OCI-M2 (cell line): ENCODE results near the gene ALX3.

Experiments used
- DNase-seq: peaks from one replicate; lab custom pipeline; 2025; ENCODE audit not compliant: unreplicated experiment; lab: John Stamatoyannopoulos, UW

Gene ALX3

DNA sequence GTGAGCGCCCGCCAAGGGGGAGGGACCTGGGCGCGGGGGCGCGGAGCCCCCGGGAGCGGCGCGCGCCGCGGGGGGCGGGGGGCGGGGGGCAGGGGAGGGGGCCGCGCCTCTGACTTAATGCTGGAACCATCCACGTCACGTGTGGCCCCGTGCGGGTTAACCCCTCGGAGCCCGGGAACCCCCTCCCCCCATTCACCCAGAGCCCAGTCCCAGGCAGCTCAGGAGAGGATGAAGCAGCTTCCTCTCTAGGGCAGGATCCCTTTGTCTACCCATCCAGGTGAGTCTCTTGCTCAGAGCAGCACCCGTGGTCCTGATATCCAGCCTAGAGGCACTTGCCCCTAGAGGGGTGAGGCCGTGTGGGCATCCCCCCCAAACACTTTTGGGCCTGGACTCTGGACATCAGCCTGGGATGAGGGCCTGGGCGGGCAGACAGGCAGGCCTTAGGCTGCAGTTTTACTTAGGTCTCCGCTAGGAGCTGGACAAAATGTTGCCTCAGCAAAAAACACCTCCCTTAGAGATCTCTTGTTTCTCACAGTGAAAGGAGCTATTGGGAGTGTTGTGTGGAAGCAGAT, at the start of gene ALX3:
Gene ALX3, minus strand, starts transcription at position 2 of the 572 bp plus-strand sequence. CDS start 60 bp downstream, outside the sequence.
- DNase-seq, result no peak

DNA sequence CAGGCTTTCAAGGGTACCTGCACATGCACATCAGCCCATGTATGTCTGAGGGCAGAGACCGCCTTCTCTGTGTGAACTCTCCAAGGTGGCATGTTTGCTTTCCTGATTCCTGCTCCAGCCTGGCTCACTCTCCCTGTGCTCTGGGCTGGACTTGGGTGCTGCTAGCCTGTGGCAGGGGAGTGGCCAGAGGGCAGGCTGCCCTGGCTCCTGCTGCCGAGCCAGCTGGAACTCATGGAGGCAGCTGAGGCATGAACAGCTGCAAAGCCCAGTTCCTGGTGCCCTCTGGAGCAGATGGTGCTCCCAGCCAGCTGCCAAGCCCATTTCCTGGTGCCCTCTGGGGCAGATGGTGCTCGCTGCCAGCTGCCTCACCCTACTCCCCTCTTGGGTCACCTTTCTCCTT, 49.4 kb upstream of the ALX3 start:
- no peak for DNase-seq

DNA sequence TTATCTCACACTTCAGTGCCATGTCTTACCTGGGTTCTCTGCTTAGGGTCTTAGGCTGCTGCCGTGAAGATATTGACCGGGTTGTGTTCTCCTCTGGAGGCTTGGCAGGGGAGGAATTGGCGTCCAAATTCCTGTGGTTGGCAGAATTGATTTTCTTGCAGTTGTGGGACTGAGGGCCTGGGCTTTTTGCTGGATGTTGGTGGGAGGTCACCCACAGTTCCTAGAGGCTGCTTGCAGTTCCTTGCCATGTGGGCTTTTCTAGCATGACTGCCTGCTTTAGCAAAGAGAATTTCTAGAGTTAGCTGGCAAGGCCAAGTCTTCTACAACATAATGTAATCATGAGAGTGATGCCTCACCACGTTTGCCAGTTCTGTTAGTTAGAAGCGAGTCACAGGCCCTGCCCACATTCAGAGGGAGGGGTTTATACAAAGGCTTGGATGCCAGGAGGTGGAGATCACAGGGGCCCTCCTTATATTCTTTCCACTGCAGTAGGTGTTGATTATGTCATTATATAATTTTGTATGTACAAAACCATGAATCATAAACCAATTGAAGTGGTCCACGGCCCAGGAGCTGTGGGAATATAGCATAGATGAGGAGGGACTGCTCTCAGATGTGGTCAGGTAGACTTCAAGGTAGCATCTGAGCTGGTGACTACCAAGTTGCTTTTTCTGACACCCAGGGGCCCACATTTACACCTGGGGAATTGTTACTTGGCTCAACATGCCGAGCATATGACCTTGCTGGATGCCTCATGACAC, 48.3 kb upstream of the ALX3 start:
- DNase-seq, result no peak

DNA sequence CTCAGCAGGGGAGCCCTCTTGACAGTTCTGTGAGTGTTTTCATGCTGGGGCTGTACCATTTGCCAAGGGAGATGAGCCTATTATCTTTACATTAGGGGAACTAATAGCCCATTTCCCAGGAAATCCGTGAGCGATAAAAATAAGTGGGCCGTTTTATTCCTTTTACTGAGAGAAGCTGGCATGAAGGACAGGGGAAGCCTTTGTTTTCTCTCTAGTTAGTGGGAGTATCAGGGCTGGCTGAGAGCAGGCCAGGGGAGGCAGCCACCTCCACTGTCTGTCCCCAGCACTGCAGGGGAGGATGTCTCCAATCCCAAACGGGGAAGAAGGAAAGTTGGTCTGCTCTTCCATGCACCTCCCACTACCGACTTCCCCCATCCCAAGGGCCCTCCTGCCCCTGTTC, 44.3 kb upstream of the ALX3 start:
- DNase-seq, result no peak

DNA sequence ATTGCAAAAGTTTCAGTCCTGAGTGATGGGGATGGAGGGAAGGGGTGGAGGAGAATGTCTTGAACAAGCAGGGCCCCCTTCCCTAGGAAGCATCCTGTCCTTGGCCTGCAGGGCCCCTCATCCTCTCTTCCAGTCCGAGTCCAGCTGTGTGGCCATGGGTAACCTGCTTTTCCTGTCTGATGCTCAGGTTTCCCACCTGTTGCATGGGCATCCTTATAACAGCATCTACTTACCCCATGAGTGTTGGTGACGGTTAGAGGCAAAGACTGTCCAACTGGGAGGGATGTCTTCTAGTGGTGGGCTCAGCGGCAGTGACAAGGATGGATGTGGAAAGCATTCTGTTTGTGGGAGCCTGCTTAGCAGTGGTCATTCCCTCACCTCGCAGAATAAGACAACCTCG, 43.7 kb upstream of the ALX3 start:
- DNase-seq, result no peak

DNA sequence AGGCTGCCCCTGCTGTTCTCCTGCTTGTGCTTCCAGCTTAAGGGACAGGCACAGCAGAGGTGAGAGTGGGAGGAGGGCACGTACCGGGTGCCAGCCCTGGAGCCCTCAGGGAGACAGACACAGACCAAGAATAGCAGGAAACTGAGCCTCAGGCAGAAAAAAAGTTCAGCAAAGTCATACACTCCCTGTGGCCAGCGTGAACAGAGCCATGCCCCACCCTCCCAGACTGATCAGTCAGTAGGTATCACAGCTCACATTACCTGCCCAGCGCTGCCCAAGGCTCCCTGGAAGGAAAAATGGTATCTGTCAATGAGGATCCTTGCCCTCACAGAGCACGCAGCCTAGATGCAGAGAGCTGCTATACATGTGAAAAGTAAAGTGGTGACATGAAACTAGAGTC, 43.1 kb upstream of the ALX3 start:
- no peak for DNase-seq

DNA sequence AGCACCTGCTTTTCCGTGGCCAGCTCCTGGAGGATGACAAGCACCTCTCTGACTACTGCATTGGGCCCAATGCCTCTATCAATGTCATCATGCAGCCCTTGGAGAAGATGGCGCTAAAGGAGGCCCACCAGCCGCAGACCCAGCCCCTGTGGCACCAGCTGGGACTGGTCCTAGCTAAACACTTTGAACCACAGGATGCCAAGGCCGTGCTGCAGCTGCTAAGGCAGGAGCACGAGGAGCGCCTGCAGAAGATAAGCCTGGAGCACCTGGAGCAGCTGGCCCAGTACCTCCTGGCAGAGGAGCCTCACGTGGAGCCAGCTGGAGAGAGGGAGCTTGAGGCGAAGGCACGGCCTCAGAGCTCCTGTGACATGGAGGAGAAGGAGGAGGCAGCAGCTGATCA, 42.2 kb upstream of the ALX3 start:
- no peak for DNase-seq

DNA sequence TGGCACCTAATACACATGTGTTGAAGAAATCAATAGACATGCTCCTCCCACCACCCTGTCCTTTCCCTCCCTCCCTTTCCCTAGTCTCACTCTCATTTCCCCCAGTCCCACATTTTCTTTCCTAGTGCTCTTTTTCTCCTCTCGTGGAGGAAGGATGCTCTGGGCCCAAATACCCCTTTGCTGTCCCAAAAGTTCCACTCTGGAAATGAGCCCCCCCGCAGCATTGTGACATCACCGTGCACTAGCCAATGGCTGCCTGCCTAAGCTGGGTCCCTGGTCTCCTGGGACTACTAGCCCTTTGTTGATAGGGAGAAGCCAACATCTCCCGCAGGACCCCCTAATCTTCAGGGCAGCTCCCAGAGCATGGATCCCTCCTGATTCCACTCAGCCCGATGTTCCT, 41.7 kb upstream of the ALX3 start, which contains the start of gene UBL4B:
Gene UBL4B, plus strand, starts transcription at position 301 of the 400 bp plus-strand sequence. Its CDS starts 92 bp downstream, at position 393.
- DNase-seq, result no peak

DNA sequence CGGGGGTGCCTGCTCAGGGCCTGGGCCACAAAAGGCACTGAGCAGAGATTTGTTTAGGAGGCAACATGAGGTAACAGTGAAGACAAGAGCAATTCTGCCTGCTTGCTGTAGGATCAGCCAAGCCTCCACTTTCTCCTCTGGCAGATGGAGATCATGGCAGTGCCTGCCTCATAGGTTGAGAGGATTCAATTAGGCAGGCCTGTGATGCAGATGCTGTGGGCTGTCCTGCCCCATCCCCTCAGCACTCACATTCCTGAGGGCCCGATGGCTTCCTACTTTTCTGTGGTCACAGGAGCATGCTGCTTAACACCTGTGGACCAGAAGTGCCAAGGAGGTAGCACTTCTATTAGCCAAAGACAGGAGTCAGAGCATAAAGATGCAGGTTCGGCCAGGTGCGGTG, 40.6 kb upstream of the ALX3 start:
- DNase-seq, result no peak

DNA sequence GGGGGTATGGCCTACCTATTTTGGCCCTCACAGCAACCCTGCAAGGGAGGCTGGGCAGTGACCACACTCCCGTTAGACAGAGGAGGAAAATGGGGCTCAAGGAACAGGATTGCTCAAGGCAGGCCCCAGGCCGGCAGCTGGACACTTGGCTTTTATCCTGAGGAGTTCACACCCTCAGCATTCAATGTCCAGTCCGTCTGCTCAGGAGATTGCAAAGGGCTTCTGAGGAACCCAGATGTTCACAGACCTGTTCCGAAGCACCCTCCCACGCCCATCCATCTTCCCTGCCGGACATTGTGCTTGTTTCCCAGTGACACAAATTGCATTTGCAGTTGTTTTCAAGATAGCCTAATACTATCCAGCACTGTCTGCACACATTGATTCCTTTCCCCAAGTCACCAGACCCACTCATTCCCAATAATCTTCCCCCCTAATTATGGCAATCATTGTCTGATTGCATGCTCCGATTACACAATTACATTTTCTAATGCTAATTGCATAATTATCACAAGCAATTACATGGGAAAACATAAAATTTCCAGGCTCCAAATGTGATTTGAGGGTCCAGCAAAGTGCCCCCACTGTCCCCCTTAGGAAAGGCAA, 37.5 kb upstream of the ALX3 start:
- DNase-seq, result no peak

DNA sequence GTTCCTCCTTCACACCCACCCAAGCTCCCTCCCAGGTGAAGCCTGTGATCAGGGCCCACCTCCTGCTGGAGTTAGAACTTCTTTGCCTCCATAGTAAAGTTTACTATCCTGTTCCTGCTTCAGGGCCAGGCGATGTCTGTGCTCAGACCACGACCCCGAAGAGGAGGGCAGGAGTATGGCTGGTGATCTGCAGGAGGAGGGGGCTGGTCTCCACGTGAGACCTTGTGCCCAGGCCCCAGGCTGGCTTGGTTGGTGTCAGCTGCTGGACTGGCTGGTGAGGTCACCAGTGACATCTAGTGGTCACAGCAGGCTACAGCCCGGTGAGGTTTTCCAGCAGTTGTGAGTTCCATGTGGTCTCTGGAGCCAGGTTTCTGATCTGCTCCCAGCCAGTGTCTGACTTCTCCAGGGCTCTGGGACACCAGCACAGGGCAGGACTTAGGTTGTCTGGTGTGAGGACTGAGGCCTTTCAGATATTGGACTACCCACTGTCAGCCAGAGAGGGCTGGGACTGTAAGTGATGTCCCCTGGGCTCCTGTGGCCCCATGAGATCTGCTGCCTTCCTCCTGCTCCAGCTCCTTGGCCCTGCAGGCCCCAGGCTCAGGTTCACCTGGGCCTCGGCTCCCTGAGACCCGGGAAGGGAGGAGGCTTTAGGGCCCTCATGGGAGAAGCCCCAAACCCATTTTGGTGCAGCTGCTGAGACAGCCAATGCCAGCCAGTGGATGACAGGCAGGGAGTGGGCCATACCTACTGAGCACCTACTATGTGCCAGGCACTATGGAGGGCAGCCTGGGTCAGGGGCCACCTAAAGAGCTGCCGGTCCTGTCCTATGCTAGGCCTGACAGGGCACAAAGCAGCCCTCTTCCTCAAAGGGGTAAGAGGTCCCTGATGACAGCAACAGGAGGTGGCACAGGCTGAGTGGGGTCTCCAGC, 35.8 kb upstream of the ALX3 start:
- no peak for DNase-seq

DNA sequence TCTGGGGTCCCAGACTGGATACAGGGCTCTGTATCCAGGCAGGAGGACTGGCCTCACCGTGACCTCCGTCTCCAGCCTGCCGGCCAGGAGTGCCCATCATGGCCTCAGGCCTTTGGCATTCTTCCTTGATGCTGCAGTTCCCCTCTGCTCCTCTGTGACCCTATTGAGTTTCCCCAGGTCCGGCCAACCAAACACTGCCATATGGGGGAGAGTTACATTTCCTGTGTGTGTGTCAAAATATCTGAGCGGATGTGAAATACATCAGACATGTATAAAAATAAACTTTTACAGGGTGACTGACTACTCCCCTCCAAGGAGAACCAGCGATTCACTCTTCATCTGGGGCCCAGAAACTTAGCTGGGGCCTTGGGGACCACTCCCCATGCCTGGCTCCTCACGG, 31.6 kb upstream of the ALX3 start:
- no peak for DNase-seq

DNA sequence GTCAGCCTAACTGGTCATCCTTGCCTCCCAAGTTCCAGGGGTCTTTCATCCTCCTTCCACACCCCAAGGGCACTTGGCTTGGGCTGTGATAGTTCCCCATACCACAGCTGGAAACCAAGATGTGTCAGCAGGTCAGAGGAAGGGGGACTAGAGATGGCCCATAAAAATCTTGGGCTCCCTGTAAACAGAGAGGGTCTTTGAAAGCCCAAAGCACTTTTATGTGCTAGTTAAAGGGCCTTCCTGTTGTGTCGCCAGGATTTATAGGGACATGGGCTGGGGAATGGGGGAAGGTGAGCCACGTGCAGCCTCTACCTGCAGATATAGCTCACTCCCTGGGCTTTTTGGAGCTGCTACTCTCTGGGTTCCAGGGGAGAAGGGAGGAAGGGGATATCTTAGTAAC, 29.9 kb upstream of the ALX3 start:
- DNase-seq, result no peak

DNA sequence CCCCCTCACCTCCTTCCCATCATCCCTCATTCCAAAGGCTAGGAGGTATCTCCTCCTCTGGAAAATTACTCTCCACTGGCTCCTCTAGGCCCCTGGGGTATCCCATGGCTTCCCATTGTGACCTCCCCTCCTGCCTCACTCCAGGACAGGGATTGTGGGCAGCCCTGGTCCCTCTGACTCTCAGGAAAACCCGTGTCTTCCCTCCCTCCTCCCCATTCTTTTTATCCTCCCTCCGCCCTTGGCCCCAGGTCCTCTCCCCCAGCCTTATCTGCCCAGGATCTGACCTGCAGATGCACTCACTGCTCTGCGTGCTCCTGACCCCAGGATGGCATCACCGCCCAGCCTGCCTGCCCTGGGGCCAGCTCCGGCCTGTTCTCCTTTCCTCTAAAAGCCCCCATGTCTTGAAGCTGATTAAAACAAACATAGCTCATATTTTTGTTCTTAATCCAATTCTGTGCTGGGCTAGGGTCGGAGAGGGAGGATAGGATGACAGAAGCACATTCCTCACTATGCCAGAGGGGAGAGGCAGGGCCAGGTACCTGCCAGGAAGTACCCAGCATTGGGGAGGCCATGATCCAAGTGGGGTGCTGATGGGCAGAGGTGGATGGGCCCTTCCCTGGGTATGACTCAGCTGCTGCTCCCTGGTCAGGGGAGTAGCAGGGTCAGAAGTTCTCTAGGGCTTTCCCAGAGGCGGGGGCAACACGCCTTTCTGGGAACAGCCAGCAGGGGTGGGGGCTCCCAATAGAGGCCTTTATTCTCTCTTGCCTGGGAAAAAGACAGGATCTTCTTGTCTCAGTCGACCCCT, 28.0 kb upstream of the ALX3 start:
- DNase-seq, result no peak

DNA sequence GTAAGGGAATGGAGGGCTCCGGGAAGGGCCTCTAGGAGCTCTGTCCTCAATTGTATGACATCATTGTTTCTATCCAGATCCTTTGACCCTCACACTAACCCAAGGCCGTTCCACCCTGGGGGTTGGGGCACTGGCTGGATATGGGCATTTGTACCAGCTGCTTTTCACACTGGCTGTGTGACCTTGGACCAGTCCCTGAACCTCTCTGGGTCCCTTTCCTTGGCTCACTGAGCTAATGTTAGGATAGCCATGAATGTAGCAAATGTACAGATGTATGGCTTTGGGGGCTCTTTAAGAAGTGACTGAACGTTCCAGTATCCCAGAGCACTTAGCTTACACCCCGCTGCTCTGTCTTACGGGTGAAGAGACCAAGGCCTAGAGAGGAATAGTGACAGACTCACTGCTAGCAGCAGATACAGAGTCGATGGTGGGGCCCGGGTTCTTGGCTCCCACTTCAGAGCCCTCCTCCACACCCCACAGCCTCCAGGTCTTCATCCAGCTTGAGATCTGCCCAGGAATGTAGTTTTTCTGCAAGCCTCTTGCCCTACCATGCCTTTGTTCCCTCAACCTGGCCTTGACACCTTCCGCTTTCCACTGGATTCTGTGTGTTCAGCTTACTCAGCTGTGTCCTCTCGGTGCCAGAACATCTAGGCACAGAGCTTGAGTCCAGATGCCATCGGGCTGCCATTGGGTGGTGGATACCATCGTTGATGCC, 27.2 kb upstream of the ALX3 start:
- no peak for DNase-seq

DNA sequence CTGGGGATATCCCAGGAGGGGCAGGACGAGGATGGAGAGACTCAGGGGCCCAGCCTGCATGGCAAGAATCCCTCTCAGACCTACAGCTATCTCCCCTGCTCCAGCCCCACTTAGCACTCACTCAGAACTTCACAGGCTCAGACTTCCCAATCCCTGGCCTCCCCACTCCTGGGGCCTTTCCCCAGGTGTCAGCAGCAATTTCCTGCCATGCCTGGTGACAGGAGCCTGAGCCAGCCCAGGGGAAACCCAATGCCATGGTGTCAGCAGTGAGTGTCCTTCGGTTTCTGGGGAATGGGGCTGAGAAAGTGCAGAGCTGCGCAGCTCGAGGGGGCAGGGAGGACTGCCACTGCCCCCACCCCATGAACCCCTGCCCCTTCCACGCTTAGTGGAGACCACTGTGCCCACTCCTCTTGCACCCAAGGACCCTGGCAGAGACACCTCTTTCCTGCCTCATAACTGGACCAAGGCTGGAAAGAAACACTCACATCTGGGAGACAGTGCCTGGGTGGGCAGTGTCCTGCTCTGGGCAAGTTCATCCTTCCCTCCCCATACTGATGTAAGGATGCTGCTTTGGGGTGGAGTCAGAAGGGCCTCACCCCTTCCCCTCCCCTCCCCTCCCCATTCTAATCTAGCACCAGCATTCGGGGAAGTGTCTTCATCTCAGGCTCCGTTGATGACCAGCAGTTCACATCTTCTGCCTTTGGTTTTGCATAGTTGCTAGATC, 24.6 kb upstream of the ALX3 start:
- DNase-seq, result no peak

DNA sequence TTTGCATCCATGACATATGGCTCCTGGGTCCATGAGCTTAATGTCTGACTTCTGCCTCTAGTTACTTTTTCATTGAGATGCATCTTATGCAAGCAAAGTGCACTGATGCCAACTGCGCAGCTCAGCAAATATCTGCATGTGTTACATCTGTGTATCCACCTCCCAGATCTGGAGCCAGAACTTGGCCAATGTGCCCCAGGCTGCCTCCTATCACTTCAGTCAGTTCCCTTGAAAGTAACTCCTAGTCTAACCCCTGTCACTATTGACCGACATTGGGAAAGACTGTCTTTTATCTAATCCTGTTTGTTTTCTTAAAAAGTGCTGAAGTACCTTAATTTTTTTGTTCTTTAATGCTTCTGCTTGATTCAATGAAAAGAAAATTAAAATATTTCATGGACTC, 22.5 kb upstream of the ALX3 start:
- DNase-seq, result no peak

DNA sequence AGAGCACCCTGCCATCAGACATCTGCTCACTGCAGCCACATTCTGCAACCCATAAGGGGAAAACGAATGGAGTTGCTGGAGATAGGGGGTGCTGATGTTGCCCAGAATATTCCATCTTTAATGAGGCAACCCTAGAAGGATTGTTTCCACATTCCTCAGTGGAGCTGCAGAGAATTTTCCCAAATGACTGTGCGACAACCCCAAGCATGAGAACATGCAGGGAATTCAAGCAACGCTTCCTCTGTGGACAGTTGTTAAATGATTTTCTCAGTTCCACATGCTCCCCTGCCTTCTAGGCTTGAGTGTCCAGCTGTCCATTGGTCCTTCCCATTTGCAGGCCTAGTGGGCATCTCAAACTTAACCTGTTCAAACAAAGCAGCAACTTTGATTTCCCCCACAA, 21.3 kb upstream of the ALX3 start:
- DNase-seq, result no peak

DNA sequence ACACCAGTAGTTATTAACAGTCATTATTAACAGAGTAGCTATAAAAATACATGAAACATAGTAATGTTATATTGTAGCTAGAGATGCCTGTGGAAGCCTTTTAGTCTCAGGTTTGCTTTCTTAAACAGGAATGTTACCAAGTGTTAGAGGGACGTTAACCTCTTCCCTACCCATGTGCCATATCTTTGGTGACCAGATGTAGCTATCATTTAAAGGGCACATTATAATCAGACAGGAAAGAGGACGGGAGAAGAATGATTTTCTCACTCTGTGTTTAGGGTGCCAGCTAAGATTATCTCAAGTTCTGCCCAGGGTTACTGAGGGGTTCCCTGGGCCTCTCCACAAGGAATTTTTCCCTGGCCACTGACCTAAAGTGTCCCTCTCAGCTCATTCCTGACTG, 20.9 kb upstream of the ALX3 start:
- no peak for DNase-seq
